CD14-positive monocyte (primary cell): Measurements from ENCODE around the gene HNRNPM. TPM values are rescaled to one million over a fixed set of nuclear protein-coding genes. Genes with fewer than 3 reads are reported as not detected.
"Not testable (repeated sequence)": the region's sequence is repeated elsewhere in the genome, so short reads cannot be mapped to it uniquely, and the experiment has no call there.

ENCODE experiments used
- DNase-seq, 3 donors: peaks; one replicate each; pipeline ENCODE4 v3.0.0-alpha.2; 2011 to 2022
- H2AFZ ChIP-seq: 2 replicates; pipeline ENCODE4 v1.6.0; 2012; ENCODE audit warnings: mild to moderate bottlenecking, low read depth, low read length, inconsistent platforms; ENCODE audit not compliant: insufficient read depth, poor library complexity, severe bottlenecking
- H3K27ac ChIP-seq, 2 donors: 1 replicate in 1 of 2; 2 replicates in 1 of 2; pipeline ENCODE4 v1.5.1; 2012 to 2013; ENCODE audit warnings: low read length in 2 of 2, control low read depth in 1 of 2, inconsistent platforms in 1 of 2, low read depth in 1 of 2, mild to moderate bottlenecking in 1 of 2
- H3K27me3 ChIP-seq, 2 donors: one replicate each; pipeline versions ENCODE4 v1.6.0 to v1.6.1; 2011 to 2013; ENCODE audit warnings: low read length in 2 of 2; ENCODE audit not compliant: control insufficient read depth in 2 of 2, insufficient read depth in 2 of 2
- H3K36me3 ChIP-seq, 2 donors: replicated peaks in 1 of 2; 1 replicate in 1 of 2; 2 replicates in 1 of 2; pipeline versions ENCODE4 v1.5.1 to v1.6.1; 2012 to 2013; ENCODE audit warnings: low read length in 2 of 2, control low read depth in 1 of 2, inconsistent platforms in 1 of 2, mild to moderate bottlenecking in 1 of 2; ENCODE audit not compliant: insufficient read depth in 2 of 2, control insufficient read depth in 1 of 2
- H3K4me1 ChIP-seq, 2 donors: 1 replicate in 1 of 2; 2 replicates in 1 of 2; pipeline versions ENCODE4 v1.5.1 to v1.6.1; 2012 to 2013; ENCODE audit warnings: low read length in 2 of 2, control low read depth in 1 of 2, inconsistent platforms in 1 of 2, mild to moderate bottlenecking in 1 of 2, moderate library complexity in 1 of 2; ENCODE audit not compliant: insufficient read depth in 2 of 2, control insufficient read depth in 1 of 2
- H3K4me2 ChIP-seq: replicated peaks from 2 replicates; pipeline ENCODE3; 2012; ENCODE audit warnings: low read length, moderate library complexity, mild to moderate bottlenecking; ENCODE audit not compliant: poor library complexity, severe bottlenecking; ENCODE audit errors: extremely low read depth
- H3K4me3 ChIP-seq, 3 experiments: fragments of 200-600 bp in 1 of 3; sonication (generic) in 1 of 3; replicated peaks in 1 of 3; 1 replicate in 2 of 3; 2 replicates in 1 of 3; pipeline ENCODE4 v1.5.1; 2011 to 2013; ENCODE audit warnings: low read length in 3 of 3, mild to moderate bottlenecking in 3 of 3, control low read depth in 2 of 3, low read depth in 2 of 3, inconsistent platforms in 1 of 3, moderate library complexity in 1 of 3
- H3K79me2 ChIP-seq: 2 replicates; pipeline ENCODE4 v1.6.0; 2012; ENCODE audit warnings: mild to moderate bottlenecking, control low read depth, inconsistent platforms, low read length, moderate library complexity; ENCODE audit not compliant: insufficient read depth
- H3K9ac ChIP-seq: 2 replicates; pipeline ENCODE4 v1.6.0; 2017; ENCODE audit warnings: low read length, mild to moderate bottlenecking; ENCODE audit not compliant: insufficient read depth, poor library complexity, severe bottlenecking
- H3K9me3 ChIP-seq, 2 donors: replicated peaks in 1 of 2; 1 replicate in 1 of 2; 2 replicates in 1 of 2; pipeline versions ENCODE4 v1.5.1 to v1.6.1; 2012 to 2013; ENCODE audit warnings: low read length in 2 of 2, control low read depth in 1 of 2; ENCODE audit not compliant: control insufficient read depth in 1 of 2, insufficient read depth in 1 of 2
- H4K20me1 ChIP-seq: 2 replicates; pipeline ENCODE4 v1.6.0; 2012; ENCODE audit warnings: mild to moderate bottlenecking, low read length, control low read depth, moderate library complexity; ENCODE audit not compliant: insufficient read depth
- H3K27ac Mint-ChIP-seq, 7 donors: one replicate each; pipeline ENCODE4 v1.8.0; 2020; ENCODE audit warnings: mild to moderate bottlenecking in 7 of 7, mixed read lengths in 7 of 7, moderate library complexity in 6 of 7, inconsistent platforms in 2 of 7
- H3K27me3 Mint-ChIP-seq, 3 donors: one replicate each; pipeline ENCODE4 v1.8.0; 2021 to 2022; ENCODE audit warnings: low read depth in 3 of 3, mild to moderate bottlenecking in 3 of 3, mixed read lengths in 3 of 3, moderate library complexity in 3 of 3, inconsistent platforms in 1 of 3
- H3K36me3 Mint-ChIP-seq, 2 donors: one replicate each; pipeline ENCODE4 v1.8.0; 2020; ENCODE audit warnings: mixed read lengths in 2 of 2, inconsistent platforms in 1 of 2, mild to moderate bottlenecking in 1 of 2
- H3K4me1 Mint-ChIP-seq: one replicate; pipeline ENCODE4 v1.8.0; 2020; ENCODE audit warnings: mild to moderate bottlenecking, mixed read lengths
- H3K4me3 Mint-ChIP-seq, 2 donors: one replicate each; pipeline ENCODE4 v1.8.0; 2020; ENCODE audit warnings: mild to moderate bottlenecking in 2 of 2, mixed read lengths in 2 of 2, moderate library complexity in 1 of 2
- H3K9me3 Mint-ChIP-seq, 7 donors: one replicate each; pipeline ENCODE4 v1.8.0; 2020 to 2022; ENCODE audit warnings: mixed read lengths in 7 of 7, mild to moderate bottlenecking in 6 of 7, moderate library complexity in 6 of 7, inconsistent platforms in 2 of 7
- WGBS: methylation state at CpG from one replicate; pipeline ENCODE4 v1.1.5; 2013; ENCODE audit warnings: missing lambda C conversion rate; ENCODE audit not compliant: insufficient coverage; 5-methylcytosine and 5-hydroxymethylcytosine counted together
- intact Hi-C, 2 donors: fragments of 100-400 bp; cut with micrococcal nuclease; formaldehyde crosslinking; loops; one replicate each; pipeline versions ENCODE4 v1.15.0 to v1.15.1; 2023
- polyA plus RNA-seq, 3 donors: library from polyadenylated mRNA; depleted of rRNA in 1 of 3; unstranded in 2 of 3; stranded (reverse) in 1 of 3; fragments of 300-500 nt in 2 of 3; fragments of >200 nt in 1 of 3; fragmentation: Illumina TruSeq in 2 of 3; gene quantifications; 1 replicate in 2 of 3; 2 replicates in 1 of 3; pipeline ENCODE4 v1.2.3, GENCODE V29; 2012 to 2021
- TF ChIP-seq, protein P1 (sequence below): fragments of 200-600 bp; IDR thresholded peaks from one replicate; pipeline ENCODE4 v1.8.0; 2022; ENCODE audit warnings: antibody characterized with exemption, mild to moderate bottlenecking

Gene HNRNPM
- polyA plus RNA-seq, 3 donors: 77.0 to 121 (median 116) TPM

DNA sequence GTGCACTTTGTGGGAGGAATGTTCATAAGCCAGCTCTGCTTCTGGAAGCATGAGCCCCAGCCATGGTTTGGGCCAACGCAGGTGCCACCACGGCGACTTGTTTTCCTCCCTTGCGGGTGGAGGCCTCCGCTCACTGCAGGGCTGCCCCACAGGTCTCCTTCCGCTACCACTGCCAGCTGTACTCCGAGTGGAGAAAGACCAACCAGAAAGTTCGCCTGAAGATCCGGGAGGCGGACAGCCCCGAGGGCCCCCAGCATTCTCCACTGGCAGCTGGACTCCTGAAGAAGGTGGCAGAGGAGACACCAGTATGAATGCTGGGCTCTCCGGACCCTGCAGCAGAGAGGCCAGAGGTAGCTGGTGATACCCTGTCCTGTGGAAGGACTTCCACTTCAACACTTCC is 6.5 kb upstream of the HNRNPM start:
- Histone ChIP-seq H3K4me1 (no peaks in the 10 kb centered on the region), H3K9me3 (no peaks in the 10 kb centered on the region), H3K36me3 (peaks cover 10 to 27% of the 10 kb centered on the region in 2 donors), H3K79me2 (no peaks in the 10 kb centered on the region), H2AFZ (no peak overlapping the region), H4K20me1 (no peaks in the 10 kb centered on the region), H3K27ac (no peak overlapping the region), H3K9ac (no peak overlapping the region), H3K4me3 (no peak overlapping the region), H3K27me3 (no peaks in the 10 kb centered on the region), H3K4me2 (no peak overlapping the region)
- no peak for DNase-seq
- intact Hi-C loops: no loop called here
- Mint-ChIP-seq H3K27me3 (peaks cover 0 to 9% (median 1%) of the 10 kb centered on the region in 3 donors), H3K9me3 (no peaks in the 10 kb centered on the region), H3K4me3 (no peak overlapping the region), H3K27ac (no peak overlapping the region), H3K4me1 (no peaks in the 10 kb centered on the region), H3K36me3 (peaks cover 31 to 53% of the 10 kb centered on the region in 2 donors)
- WGBS: 96% methylated on average over 12 of the region's 12 CpGs
- TF ChIP-seq, protein P1, sequence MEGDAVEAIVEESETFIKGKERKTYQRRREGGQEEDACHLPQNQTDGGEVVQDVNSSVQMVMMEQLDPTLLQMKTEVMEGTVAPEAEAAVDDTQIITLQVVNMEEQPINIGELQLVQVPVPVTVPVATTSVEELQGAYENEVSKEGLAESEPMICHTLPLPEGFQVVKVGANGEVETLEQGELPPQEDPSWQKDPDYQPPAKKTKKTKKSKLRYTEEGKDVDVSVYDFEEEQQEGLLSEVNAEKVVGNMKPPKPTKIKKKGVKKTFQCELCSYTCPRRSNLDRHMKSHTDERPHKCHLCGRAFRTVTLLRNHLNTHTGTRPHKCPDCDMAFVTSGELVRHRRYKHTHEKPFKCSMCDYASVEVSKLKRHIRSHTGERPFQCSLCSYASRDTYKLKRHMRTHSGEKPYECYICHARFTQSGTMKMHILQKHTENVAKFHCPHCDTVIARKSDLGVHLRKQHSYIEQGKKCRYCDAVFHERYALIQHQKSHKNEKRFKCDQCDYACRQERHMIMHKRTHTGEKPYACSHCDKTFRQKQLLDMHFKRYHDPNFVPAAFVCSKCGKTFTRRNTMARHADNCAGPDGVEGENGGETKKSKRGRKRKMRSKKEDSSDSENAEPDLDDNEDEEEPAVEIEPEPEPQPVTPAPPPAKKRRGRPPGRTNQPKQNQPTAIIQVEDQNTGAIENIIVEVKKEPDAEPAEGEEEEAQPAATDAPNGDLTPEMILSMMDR: no peak

DNA sequence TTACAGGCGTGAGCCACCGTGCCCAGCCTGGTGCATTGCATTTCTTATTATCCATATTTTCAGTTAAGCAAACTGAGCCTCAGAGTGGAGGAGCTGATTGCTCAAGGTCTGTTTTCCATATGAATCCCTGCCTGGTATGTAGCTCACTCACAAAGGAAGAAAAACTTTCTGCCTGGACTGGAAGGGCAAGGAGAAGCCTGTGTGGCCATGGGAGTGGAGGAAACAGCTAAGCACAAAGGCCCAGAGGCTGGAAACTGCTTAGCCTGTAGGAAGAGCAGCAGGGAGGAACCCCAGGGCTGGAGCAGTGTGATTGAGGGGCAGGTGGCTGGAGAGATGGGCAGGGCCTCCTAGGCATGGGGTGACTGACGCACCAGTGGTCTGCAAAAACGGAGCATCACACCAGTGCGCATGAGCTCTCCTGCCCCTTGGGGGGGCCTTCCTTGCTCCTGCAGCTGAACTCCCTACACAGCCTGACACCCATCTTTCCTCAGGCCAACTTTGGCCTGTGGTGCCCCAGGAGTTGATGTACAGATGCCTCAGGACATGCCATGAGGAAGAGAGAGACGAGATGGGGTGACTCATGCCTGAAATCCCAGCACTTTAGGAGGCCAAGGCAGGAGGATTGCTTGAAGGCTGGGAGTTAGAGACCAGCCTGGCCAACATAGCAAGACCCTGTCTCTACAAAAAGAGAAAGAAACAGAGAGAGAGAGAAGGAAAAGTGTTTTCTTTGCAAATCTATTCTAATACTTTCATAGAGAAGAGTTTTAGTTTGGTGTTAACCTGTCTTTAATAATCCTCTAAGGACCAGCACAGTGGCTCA is 2.8 kb upstream of the HNRNPM start:
- Histone ChIP-seq H3K9me3 (no peaks in the 10 kb centered on the region), H3K4me2 (no peak overlapping the region), H3K4me3 (no peak overlapping the region), H3K9ac (no peak overlapping the region), H3K27me3 (no peaks in the 10 kb centered on the region), H3K79me2 (peaks cover 22% of the 10 kb centered on the region), H3K36me3 (peaks cover 15 to 28% of the 10 kb centered on the region in 2 donors), H3K4me1 (peaks cover 21 to 25% of the 10 kb centered on the region in 2 donors), H4K20me1 (peaks cover 21% of the 10 kb centered on the region), H2AFZ (no peak overlapping the region), H3K27ac (no peak overlapping the region)
- peaks cover 21% of the 10 kb centered on the region for H3K4me1 Mint-ChIP-seq
- DNase-seq: no peak
- intact Hi-C loops: loop anchor here in 1 of 2 donors (10.0 kb wide), 1 partner anchor 63 kb away; the partner anchor contains the start of gene PRAM1
- H3K36me3 Mint-ChIP-seq: peaks cover 28 to 31% of the 10 kb centered on the region in 2 donors
- H3K4me3 Mint-ChIP-seq: no peak overlapping the region
- H3K27me3 Mint-ChIP-seq: peaks cover 0 to 7% (median 1%) of the 10 kb centered on the region in 3 donors
- 86% methylated on average over 4 of the region's 6 CpGs for WGBS
- TF ChIP-seq, protein P1: no peak
- peak overlapping the region in 2 of 7 donors; percentile 52 for H3K27ac Mint-ChIP-seq
- no peaks in the 10 kb centered on the region for H3K9me3 Mint-ChIP-seq

DNA sequence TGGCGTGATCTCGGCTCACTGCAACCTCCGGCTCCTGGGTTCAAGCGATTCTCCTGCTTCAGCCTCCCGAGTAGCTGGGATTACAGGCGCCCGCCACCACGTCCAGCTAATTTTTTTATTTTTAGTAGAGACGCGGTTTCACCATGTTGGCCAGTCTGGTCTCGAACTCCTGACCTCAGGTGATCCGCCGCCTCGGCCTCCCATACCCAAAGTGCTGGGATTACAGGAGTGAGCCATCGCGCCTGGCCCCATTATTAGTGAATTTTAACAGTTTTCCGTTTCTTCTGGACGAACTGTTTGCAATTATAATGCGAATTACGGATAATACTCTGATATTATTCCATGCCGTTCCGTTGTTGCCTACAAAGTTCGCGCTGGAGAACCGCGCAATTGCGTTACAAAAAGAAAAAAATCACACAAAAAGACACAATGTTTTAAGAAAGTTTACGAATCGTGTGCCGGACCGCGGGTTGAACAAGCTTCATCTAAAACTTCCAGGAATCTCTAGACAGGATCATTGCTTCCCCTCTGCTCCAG is 567 bp upstream of the HNRNPM start:
- intact Hi-C loops: loop anchor here in 1 of 2 donors (10.0 kb wide), 1 partner anchor 61 kb away; the partner anchor contains the start of gene PRAM1
- Histone ChIP-seq H3K4me1 (peaks cover 25 to 26% of the 10 kb centered on the region in 2 donors), H3K79me2 (peaks cover 45% of the 10 kb centered on the region), H4K20me1 (peaks cover 44% of the 10 kb centered on the region), H2AFZ (peak overlapping the region; percentile 97), H3K27ac (peak overlapping the region; percentile 64 to 94), H3K36me3 (peaks cover 16% of the 10 kb centered on the region in 2 donors), H3K4me3 (peak overlapping the region; percentile 79 to 94 (median 94)), H3K9ac (peak overlapping the region; percentile 98), H3K4me2 (peak overlapping the region; percentile 89)
- H3K27me3 ChIP-seq, H3K27me3 Mint-ChIP-seq, H3K9me3 Mint-ChIP-seq, DNase-seq, H3K9me3 ChIP-seq: not testable (repeated sequence)
- H3K27ac Mint-ChIP-seq: peak overlapping the region; percentile 87 to 97 (median 95)
- H3K4me1 Mint-ChIP-seq: peaks cover 36% of the 10 kb centered on the region
- 43% methylated on average over 17 of the region's 32 CpGs for WGBS
- H3K36me3 Mint-ChIP-seq: peaks cover 22 to 24% of the 10 kb centered on the region in 2 donors
- peak overlapping the region; percentile 93 to 98 for H3K4me3 Mint-ChIP-seq
